H9 (cell line): ENCODE data around the gene CYB5R3. TPM values are rescaled to one million over a fixed set of nuclear protein-coding genes. Genes with fewer than 3 reads are reported as not detected.

Experiments
- DNase-seq: peaks from one replicate; pipeline ENCODE4 v3.0.0-alpha.2; 2017
- H2AFZ ChIP-seq: one replicate; pipeline ENCODE4 v1.6.1; 2013; ENCODE audit warnings: mild to moderate bottlenecking, low read length, control low read depth, moderate library complexity
- H2AK5ac ChIP-seq: 2 replicates; pipeline ENCODE4 v1.6.1; 2013; ENCODE audit warnings: low read length, control low read depth, mixed read lengths; ENCODE audit not compliant: insufficient read length
- H2BK120ac ChIP-seq: one replicate; pipeline ENCODE4 v1.6.1; 2013; ENCODE audit warnings: low read depth, mild to moderate bottlenecking, low read length, control low read depth, inconsistent platforms; ENCODE audit not compliant: poor library complexity, severe bottlenecking
- H2BK12ac ChIP-seq: 2 replicates; pipeline ENCODE4 v1.6.1; 2013; ENCODE audit warnings: low read length, control low read depth, mixed read lengths, low read depth; ENCODE audit not compliant: insufficient read length
- H2BK15ac ChIP-seq: 2 replicates; pipeline ENCODE4 v1.6.1; 2013; ENCODE audit warnings: low read depth, low read length, control low read depth
- H2BK20ac ChIP-seq: one replicate; pipeline ENCODE4 v1.6.1; 2013; ENCODE audit warnings: low read depth, mild to moderate bottlenecking, low read length, control low read depth, inconsistent platforms; ENCODE audit not compliant: poor library complexity, severe bottlenecking
- H2BK5ac ChIP-seq: 2 replicates; pipeline ENCODE4 v1.6.1; 2013; ENCODE audit warnings: low read length, control low read depth, mixed read lengths; ENCODE audit not compliant: insufficient read length
- H3K14ac ChIP-seq: 2 replicates; pipeline ENCODE4 v1.6.1; 2013; ENCODE audit warnings: low read length, control low read depth; ENCODE audit not compliant: insufficient read depth
- H3K18ac ChIP-seq: 2 replicates; pipeline ENCODE4 v1.6.1; 2013; ENCODE audit warnings: low read depth, mild to moderate bottlenecking, mixed read lengths, low read length, control low read depth; ENCODE audit not compliant: insufficient read length
- H3K23ac ChIP-seq: 2 replicates; pipeline ENCODE4 v1.6.1; 2013; ENCODE audit warnings: low read length, control low read depth, mixed read lengths, low read depth; ENCODE audit not compliant: insufficient read length
- H3K23me2 ChIP-seq: 2 replicates; pipeline ENCODE4 v1.6.1; 2013; ENCODE audit warnings: low read depth, mild to moderate bottlenecking, mixed read lengths, low read length, control low read depth; ENCODE audit not compliant: insufficient read length, poor library complexity, severe bottlenecking
- H3K27ac ChIP-seq: 2 replicates; pipeline ENCODE4 v1.5.1; 2013; ENCODE audit warnings: low read length, control low read depth, mixed read lengths, low read depth; ENCODE audit not compliant: insufficient read length
- H3K27me3 ChIP-seq: 2 replicates; pipeline ENCODE4 v1.6.1; 2013; ENCODE audit warnings: low read length, control low read depth, inconsistent platforms; ENCODE audit not compliant: insufficient read depth
- H3K4ac ChIP-seq: 2 replicates; pipeline ENCODE4 v1.6.1; 2013; ENCODE audit warnings: low read depth, mild to moderate bottlenecking, control low read depth, inconsistent platforms, low read length, moderate library complexity
- H3K4me1 ChIP-seq: 2 replicates; pipeline ENCODE4 v1.6.1; 2013; ENCODE audit warnings: low read length, control low read depth, inconsistent platforms; ENCODE audit not compliant: insufficient read depth
- H3K4me2 ChIP-seq: 2 replicates; pipeline ENCODE4 v1.6.1; 2013; ENCODE audit warnings: low read length, control low read depth, mixed read lengths; ENCODE audit not compliant: insufficient read length, insufficient read depth
- H3K56ac ChIP-seq: 2 replicates; pipeline ENCODE4 v1.6.1; 2013; ENCODE audit warnings: low read depth, mild to moderate bottlenecking, mixed read lengths, low read length, control low read depth; ENCODE audit not compliant: insufficient read length
- H3K79me1 ChIP-seq: 2 replicates; pipeline ENCODE4 v1.6.1; 2013; ENCODE audit warnings: low read depth, mild to moderate bottlenecking, moderate library complexity, low read length, control low read depth, inconsistent platforms; ENCODE audit not compliant: insufficient read depth, poor library complexity, severe bottlenecking
- H3K79me2 ChIP-seq: 2 replicates; pipeline ENCODE4 v1.6.1; 2013; ENCODE audit warnings: low read length, control low read depth, inconsistent platforms; ENCODE audit not compliant: insufficient read depth
- H3K9ac ChIP-seq: 2 replicates; pipeline ENCODE4 v1.6.1; 2013; ENCODE audit warnings: low read length, control low read depth, mixed read lengths; ENCODE audit not compliant: insufficient read length; ENCODE audit errors: extremely low read depth
- H3K9me3 ChIP-seq: one replicate; pipeline ENCODE4 v1.6.1; 2013; ENCODE audit warnings: low read depth, low read length, inconsistent platforms; ENCODE audit not compliant: control insufficient read depth
- H3T11ph ChIP-seq: one replicate; pipeline ENCODE4 v1.6.1; 2013; ENCODE audit warnings: mild to moderate bottlenecking, low read length, control low read depth, inconsistent platforms
- H4K20me1 ChIP-seq: one replicate; pipeline ENCODE4 v1.6.1; 2013; ENCODE audit not compliant: control insufficient read depth, insufficient read length, insufficient read depth
- H4K5ac ChIP-seq: 2 replicates; pipeline ENCODE4 v1.6.1; 2013; ENCODE audit warnings: low read depth, mild to moderate bottlenecking, mixed read lengths, low read length, control low read depth; ENCODE audit not compliant: insufficient read length
- H4K8ac ChIP-seq: replicated peaks from 2 replicates; pipeline ENCODE4 v1.6.1; 2013; ENCODE audit warnings: low read length, control low read depth, mixed read lengths, low read depth; ENCODE audit not compliant: insufficient read length
- H4K91ac ChIP-seq: 2 replicates; pipeline ENCODE4 v1.6.1; 2013; ENCODE audit warnings: low read depth, mild to moderate bottlenecking, moderate library complexity, mixed read lengths, low read length, control low read depth; ENCODE audit not compliant: insufficient read length
- H3K27ac Mint-ChIP-seq, 3 experiments: 2 replicates in 2 of 3; 3 replicates in 1 of 3; pipeline ENCODE4 v1.8.0; 2020 to 2021; ENCODE audit warnings: mixed read lengths in 3 of 3, mild to moderate bottlenecking in 1 of 3, moderate library complexity in 1 of 3
- H3K27me3 Mint-ChIP-seq: 2 replicates; pipeline ENCODE4 v1.8.0; 2021; ENCODE audit warnings: low read depth, mild to moderate bottlenecking, moderate library complexity, mixed read lengths
- H3K36me3 Mint-ChIP-seq, 3 experiments: 2 replicates in 2 of 3; 3 replicates in 1 of 3; pipeline ENCODE4 v1.8.0; 2020 to 2021; ENCODE audit warnings: low read depth in 3 of 3, mixed read lengths in 3 of 3; ENCODE audit not compliant: insufficient read depth in 1 of 3
- H3K4me1 Mint-ChIP-seq, 2 experiments: 2 replicates each; pipeline ENCODE4 v1.8.0; 2020; ENCODE audit warnings: mixed read lengths in 2 of 2
- H3K4me3 Mint-ChIP-seq, 2 experiments: 2 replicates in 1 of 2; 3 replicates in 1 of 2; pipeline ENCODE4 v1.8.0; 2020 to 2021; ENCODE audit warnings: mild to moderate bottlenecking in 2 of 2, mixed read lengths in 2 of 2, moderate library complexity in 1 of 2
- H3K9me3 Mint-ChIP-seq, 2 experiments: 2 replicates in 1 of 2; 3 replicates in 1 of 2; pipeline ENCODE4 v1.8.0; 2020; ENCODE audit warnings: mild to moderate bottlenecking in 2 of 2, mixed read lengths in 2 of 2, moderate library complexity in 1 of 2
- CTCF ChIP-seq: fragments of 200-600 bp; sonication (generic); conservative IDR thresholded peaks from 3 replicates; pipeline ENCODE4 v1.8.0; 2021; ENCODE audit warnings: antibody characterized with exemption, mild to moderate bottlenecking
- WGBS: extraction: QIAGEN DNeasy Blood & Tissue Kit; methylation state at CpG from one replicate; pipeline ENCODE4 v1.1.7; 2013; ENCODE audit warnings: missing lambda C conversion rate, low lambda C conversion rate, mixed read lengths; ENCODE audit not compliant: insufficient read length; ENCODE audit errors: extremely low coverage; 5-methylcytosine and 5-hydroxymethylcytosine counted together
- total RNA-seq: library from RNA; stranded (reverse); gene quantifications from 2 replicates; pipeline ENCODE4 v1.2.1, GENCODE V29; 2021

CYB5R3 gene
- total RNA-seq, 1 experiment from 2014 or later: 97.4 TPM

GRCh38 chr22:42601879-42602465 lies 47.2 kb downstream of the CYB5R3 start:
- Histone ChIP-seq H3K79me1 (peaks cover 18% of the 10 kb centered on the region), H2BK120ac (no peak overlapping the region), H3K23me2 (no peaks in the 10 kb centered on the region), H4K91ac (no peak overlapping the region), H3K79me2 (peaks cover 20% of the 10 kb centered on the region; the same call in 1 of the 2 replicates), H2BK5ac (no peak overlapping the region), H3K18ac (no peak overlapping the region), H2BK12ac (no peak overlapping the region), H3K23ac (no peak overlapping the region), H2BK15ac (no peak overlapping the region), H3T11ph (no peak overlapping the region), H2AFZ (no peak overlapping the region), H3K4me1 (no peaks in the 10 kb centered on the region), H3K14ac (no peak overlapping the region), H2AK5ac (no peak overlapping the region), H3K4me2 (no peak overlapping the region), H3K27ac (no peak overlapping the region), H4K5ac (no peak overlapping the region), H2BK20ac (no peak overlapping the region), H3K9ac (no peak overlapping the region), H3K56ac (no peak overlapping the region), H3K27me3 (no peaks in the 10 kb centered on the region), H4K8ac (no peak overlapping the region), H4K20me1 (no peaks in the 10 kb centered on the region), H3K4ac (no peak overlapping the region), H3K9me3 (no peaks in the 10 kb centered on the region)
- peaks cover 0 to 3% of the 10 kb centered on the region in 2 experiments; a peak in 1 of 5 replicates for H3K9me3 Mint-ChIP-seq
- peaks cover 0 to 4% of the 10 kb centered on the region in 2 experiments; a peak in 1 of 4 replicates for H3K4me1 Mint-ChIP-seq
- H3K27me3 Mint-ChIP-seq: no peaks in the 10 kb centered on the region
- no peak for DNase-seq
- peak overlapping the region in 1 of 3 experiments; percentile 52; a peak in 1 of 7 replicates for H3K27ac Mint-ChIP-seq
- TF ChIP-seq CTCF: no peak
- peaks cover 45 to 87% (median 79%) of the 10 kb centered on the region in 3 experiments for H3K36me3 Mint-ChIP-seq
- H3K4me3 Mint-ChIP-seq: no peak overlapping the region
- no CpG with 5 or more reads among the region's 6 CpGs for WGBS
